HL-60 (cell line): ENCODE data around the gene SFXN3.

Source experiments
- DNase-seq, 2 experiments: peaks; one replicate each; pipeline ENCODE4 v3.0.0-alpha.2; 2010 to 2020; ENCODE audit warnings: low read depth in 1 of 2, low spot score in 1 of 2
- H3K27ac ChIP-seq: fragments of 250-450 bp; sonication (Bioruptor Pico); replicated peaks from 2 replicates; pipeline ENCODE4 v1.5.1; 2020; ENCODE audit warnings: mild to moderate bottlenecking, moderate library complexity
- H3K27me3 ChIP-seq: fragments of 250-450 bp; sonication (Bioruptor Pico); 2 replicates; pipeline ENCODE4 v1.5.1; 2021; ENCODE audit warnings: mild to moderate bottlenecking, moderate library complexity; ENCODE audit not compliant: insufficient read depth, poor library complexity, severe bottlenecking
- H3K4me3 ChIP-seq: replicated peaks from 2 replicates; pipeline ENCODE4 v1.5.1; 2011; ENCODE audit warnings: mild to moderate bottlenecking, control low read depth, low read length; ENCODE audit not compliant: insufficient read depth
- GABPA ChIP-seq: IDR thresholded peaks from 2 replicates; pipeline ENCODE4 v1.6.1; 2012; ENCODE audit warnings: low read depth
- POLR2AphosphoS5 ChIP-seq: IDR thresholded peaks from 2 replicates; pipeline ENCODE4 v1.6.1; 2012; ENCODE audit warnings: low read depth
- SPI1 ChIP-seq: IDR thresholded peaks from 2 replicates; pipeline ENCODE4 v1.6.1; 2012; ENCODE audit warnings: low read depth, mild to moderate bottlenecking, borderline replicate concordance
- TF ChIP-seq, protein P1 (sequence below): IDR thresholded peaks from one replicate; pipeline ENCODE4 v1.5.1; 2011; ENCODE audit warnings: low read length, control low read depth, inconsistent platforms; ENCODE audit not compliant: insufficient read depth
- TF ChIP-seq, protein P2 (sequence below): IDR thresholded peaks from 2 replicates; pipeline ENCODE4 v1.6.1; 2012; ENCODE audit warnings: low read depth; ENCODE audit not compliant: insufficient replicate concordance

The SFXN3 gene

DNA sequence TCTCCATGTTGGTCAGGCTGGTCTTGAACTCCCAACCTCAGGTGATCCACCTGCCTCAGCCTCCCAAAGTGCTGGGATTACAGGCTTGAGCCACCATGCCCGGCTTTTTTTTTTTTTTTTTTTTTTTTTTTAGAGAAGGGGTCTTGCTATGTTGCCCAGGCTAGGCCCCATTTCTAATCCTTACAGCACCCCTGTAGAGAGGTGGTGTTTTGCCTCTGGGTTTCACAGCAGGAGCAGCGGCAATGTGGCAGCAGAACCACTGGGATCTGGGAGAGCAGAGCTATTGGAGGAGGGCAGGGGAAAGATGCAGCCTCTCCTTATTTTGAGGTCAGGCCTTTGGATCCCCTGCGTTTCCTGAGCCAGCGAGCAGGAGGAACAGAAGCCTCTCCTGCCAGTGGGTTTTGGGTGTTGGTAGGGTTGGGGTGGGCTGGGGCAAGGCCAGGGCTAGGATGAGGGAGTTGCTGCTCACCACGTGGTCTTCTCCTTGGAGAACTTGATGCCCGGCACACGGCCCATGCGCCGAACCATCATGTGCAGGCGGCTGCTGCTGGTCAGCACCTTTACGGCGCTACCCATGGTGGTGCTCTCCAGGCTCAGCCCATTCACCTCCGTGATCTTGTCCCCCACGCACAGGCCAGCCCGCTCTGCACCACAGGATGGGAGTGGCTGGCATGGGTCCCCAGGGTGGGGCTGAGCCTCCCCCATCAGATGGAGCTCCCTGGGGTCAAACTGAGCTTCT, 7.9 kb upstream of the SFXN3 start:
- H3K27me3 ChIP-seq, result no peaks in the 10 kb centered on the region
- TF ChIP-seq POLR2AphosphoS5, result no peak
- TF ChIP-seq SPI1, result no peak
- TF ChIP-seq, protein P1, sequence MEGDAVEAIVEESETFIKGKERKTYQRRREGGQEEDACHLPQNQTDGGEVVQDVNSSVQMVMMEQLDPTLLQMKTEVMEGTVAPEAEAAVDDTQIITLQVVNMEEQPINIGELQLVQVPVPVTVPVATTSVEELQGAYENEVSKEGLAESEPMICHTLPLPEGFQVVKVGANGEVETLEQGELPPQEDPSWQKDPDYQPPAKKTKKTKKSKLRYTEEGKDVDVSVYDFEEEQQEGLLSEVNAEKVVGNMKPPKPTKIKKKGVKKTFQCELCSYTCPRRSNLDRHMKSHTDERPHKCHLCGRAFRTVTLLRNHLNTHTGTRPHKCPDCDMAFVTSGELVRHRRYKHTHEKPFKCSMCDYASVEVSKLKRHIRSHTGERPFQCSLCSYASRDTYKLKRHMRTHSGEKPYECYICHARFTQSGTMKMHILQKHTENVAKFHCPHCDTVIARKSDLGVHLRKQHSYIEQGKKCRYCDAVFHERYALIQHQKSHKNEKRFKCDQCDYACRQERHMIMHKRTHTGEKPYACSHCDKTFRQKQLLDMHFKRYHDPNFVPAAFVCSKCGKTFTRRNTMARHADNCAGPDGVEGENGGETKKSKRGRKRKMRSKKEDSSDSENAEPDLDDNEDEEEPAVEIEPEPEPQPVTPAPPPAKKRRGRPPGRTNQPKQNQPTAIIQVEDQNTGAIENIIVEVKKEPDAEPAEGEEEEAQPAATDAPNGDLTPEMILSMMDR, result no peak
- TF ChIP-seq, protein P2, sequence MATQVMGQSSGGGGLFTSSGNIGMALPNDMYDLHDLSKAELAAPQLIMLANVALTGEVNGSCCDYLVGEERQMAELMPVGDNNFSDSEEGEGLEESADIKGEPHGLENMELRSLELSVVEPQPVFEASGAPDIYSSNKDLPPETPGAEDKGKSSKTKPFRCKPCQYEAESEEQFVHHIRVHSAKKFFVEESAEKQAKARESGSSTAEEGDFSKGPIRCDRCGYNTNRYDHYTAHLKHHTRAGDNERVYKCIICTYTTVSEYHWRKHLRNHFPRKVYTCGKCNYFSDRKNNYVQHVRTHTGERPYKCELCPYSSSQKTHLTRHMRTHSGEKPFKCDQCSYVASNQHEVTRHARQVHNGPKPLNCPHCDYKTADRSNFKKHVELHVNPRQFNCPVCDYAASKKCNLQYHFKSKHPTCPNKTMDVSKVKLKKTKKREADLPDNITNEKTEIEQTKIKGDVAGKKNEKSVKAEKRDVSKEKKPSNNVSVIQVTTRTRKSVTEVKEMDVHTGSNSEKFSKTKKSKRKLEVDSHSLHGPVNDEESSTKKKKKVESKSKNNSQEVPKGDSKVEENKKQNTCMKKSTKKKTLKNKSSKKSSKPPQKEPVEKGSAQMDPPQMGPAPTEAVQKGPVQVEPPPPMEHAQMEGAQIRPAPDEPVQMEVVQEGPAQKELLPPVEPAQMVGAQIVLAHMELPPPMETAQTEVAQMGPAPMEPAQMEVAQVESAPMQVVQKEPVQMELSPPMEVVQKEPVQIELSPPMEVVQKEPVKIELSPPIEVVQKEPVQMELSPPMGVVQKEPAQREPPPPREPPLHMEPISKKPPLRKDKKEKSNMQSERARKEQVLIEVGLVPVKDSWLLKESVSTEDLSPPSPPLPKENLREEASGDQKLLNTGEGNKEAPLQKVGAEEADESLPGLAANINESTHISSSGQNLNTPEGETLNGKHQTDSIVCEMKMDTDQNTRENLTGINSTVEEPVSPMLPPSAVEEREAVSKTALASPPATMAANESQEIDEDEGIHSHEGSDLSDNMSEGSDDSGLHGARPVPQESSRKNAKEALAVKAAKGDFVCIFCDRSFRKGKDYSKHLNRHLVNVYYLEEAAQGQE, result no peak
- no peak for TF ChIP-seq GABPA
- H3K27ac ChIP-seq, result no peak overlapping the region
- no peak overlapping the region for H3K4me3 ChIP-seq
- no peak for DNase-seq

DNA sequence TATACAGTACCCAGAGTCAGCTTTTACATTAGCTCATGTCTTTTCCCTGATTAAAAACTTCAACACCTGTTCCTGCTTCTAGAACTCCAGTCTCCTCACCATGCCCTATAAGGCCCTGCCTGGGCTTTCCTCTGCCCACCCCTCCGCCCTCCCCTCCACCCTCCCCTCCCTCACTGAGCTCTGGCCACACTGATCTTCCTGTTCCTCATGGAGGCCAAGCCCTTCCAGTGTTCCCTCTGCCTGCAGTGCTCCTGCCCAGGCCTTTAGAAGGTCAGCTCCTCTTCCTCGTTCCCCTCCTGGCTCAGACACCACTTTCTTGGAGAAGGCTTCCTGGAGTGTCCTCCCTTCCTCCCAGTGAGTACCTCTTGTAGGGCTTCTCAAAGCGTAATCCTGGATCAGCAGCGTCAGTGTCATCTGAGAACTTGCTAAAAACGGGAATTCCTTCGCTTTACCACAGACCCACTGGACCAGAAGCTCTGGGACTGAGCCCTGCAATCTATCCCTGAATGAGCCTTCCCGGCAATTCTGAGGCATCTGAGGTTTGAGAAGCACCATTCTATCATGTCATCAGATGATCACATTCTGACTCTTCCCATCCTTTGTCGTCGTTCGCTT, 3.8 kb upstream of the SFXN3 start:
- DNase-seq, result peak; percentile 26 to 67
- Histone ChIP-seq H3K4me3 (no peak overlapping the region; the same call in 1 of the 2 replicates), H3K27ac (no peak overlapping the region; the same call in 1 of the 2 replicates), H3K27me3 (no peaks in the 10 kb centered on the region)
- TF ChIP-seq, protein P2, result no peak
- TF ChIP-seq, protein P1, result no peak
- no peak for TF ChIP-seq SPI1
- TF ChIP-seq POLR2AphosphoS5, result no peak
- TF ChIP-seq GABPA, result no peak

DNA sequence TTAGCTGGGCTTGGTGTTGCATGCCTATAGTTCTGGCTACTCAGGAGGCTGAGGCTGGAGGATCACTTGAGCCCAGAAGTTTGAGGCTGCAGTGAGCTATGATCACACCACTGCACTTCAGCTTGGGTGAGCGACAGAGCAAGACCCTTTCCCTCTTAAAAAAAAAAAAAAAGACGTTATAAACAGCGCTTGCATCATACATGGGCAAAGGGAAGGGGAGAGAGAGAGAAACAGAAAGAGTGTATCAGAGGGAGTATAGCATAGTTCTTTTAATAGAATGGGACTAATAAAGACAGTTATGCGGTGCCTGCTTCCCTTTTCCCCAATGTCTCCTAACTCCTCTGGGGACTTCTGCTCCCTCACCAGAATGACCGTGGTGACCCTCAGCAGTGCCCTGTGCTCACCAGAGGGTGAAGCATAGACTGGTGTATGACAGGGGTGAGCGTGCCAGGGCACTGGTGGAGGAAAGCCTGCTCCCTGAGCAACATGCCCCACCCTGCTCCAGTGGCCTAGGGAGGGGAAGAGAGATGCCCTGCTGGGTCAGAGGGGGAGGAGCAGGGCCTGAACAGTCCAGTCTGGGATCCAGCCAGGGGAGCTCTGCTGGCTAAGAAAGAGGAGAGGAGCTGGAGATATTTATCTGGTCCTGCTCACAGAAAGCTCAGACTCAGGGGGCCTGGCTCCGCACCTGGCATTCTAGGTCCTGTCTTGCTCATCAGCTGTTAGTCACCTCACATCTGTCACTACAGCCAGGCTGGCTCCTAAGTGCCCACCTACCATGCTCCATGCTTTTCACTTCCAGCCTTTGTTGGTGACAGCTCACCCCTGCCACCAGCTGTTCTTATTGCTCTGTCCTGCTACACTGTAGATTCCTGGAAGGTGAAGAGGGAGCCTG, 2.3 kb upstream of the SFXN3 start:
- Histone ChIP-seq H3K4me3 (no peak overlapping the region; the same call in 1 of the 2 replicates), H3K27ac (peak overlapping the region; percentile 49), H3K27me3 (no peaks in the 10 kb centered on the region)
- TF ChIP-seq, protein P2, result no peak
- TF ChIP-seq, protein P1, result no peak
- TF ChIP-seq SPI1 (no peak), POLR2AphosphoS5 (no peak), GABPA (no peak)
- DNase-seq, result peak; percentile 46 to 78
